Brain microvascular endothelial cell (primary cell): ENCODE measurements around the gene PLPPR1.

Experiments
- DNase-seq: peaks from one replicate; pipeline ENCODE4 v3.0.0-alpha.2; 2020
- H3K27ac ChIP-seq: fragments of 250-450 bp; sonication (Bioruptor Pico); 2 replicates; pipeline ENCODE4 v1.5.1; 2020; ENCODE audit warnings: mild to moderate bottlenecking, moderate library complexity
- H3K27me3 ChIP-seq: fragments of 250-450 bp; sonication (Bioruptor Pico); replicated peaks from 2 replicates; pipeline ENCODE4 v1.5.1; 2020; ENCODE audit warnings: mild to moderate bottlenecking
- H3K36me3 ChIP-seq: fragments of 250-450 bp; sonication (Bioruptor Pico); replicated peaks from 2 replicates; pipeline ENCODE4 v1.5.1; 2020; ENCODE audit warnings: mild to moderate bottlenecking
- H3K4me3 ChIP-seq: 2 replicates; pipeline ENCODE4 v1.5.1; 2011; ENCODE audit warnings: low read depth, mild to moderate bottlenecking, control low read depth, low read length, moderate library complexity
- CTCF ChIP-seq: IDR thresholded peaks from 2 replicates; pipeline ENCODE4 v1.5.1; 2011; ENCODE audit warnings: low read depth, mild to moderate bottlenecking, moderate library complexity, low read length, control low read depth, inconsistent platforms; ENCODE audit errors: missing control alignments
- in situ Hi-C: cut with HindIII; loops from 2 replicates; pipeline ENCODE4 v1.10.0; 2017; ENCODE audit warnings: low sequenced_read_pairs, low pct_ligation_motif_present

Gene PLPPR1

GRCh38 chr9:101005246-101005645, 23.3 kb upstream of the PLPPR1 start:
- TF ChIP-seq CTCF = no peak
- no peaks in the 10 kb centered on the region for H3K27me3 ChIP-seq
- no peak for DNase-seq
- no peaks in the 10 kb centered on the region for H3K36me3 ChIP-seq
- in situ Hi-C loops = no loop called here
- H3K4me3 ChIP-seq = no peak overlapping the region
- no peak overlapping the region for H3K27ac ChIP-seq

GRCh38 chr9:101014566-101014965, 14.0 kb upstream of the PLPPR1 start:
- Histone ChIP-seq H3K27ac (no peak overlapping the region), H3K27me3 (no peaks in the 10 kb centered on the region), H3K36me3 (no peaks in the 10 kb centered on the region), H3K4me3 (no peak overlapping the region)
- in situ Hi-C loops = no loop called here
- no peak for TF ChIP-seq CTCF
- DNase-seq = no peak

- no peak for TF ChIP-seq CTCF
- Histone ChIP-seq H3K36me3 (no peaks in the 10 kb centered on the region), H3K4me3 (no peak overlapping the region), H3K27ac (no peak overlapping the region), H3K27me3 (no peaks in the 10 kb centered on the region)
- in situ Hi-C loops = no loop called here
- DNase-seq = no peak
These were observed 10.1 kb upstream of the PLPPR1 start for GRCh38 chr9:101018467-101018866.

GRCh38 chr9:101022704-101023103, 5.8 kb upstream of the PLPPR1 start:
- H3K4me3 ChIP-seq = no peak overlapping the region

GRCh38 chr9:101025940-101026339, 2.6 kb upstream of the PLPPR1 start:
- Histone ChIP-seq H3K27ac (no peak overlapping the region), H3K4me3 (no peak overlapping the region), H3K27me3 (peaks cover 23% of the 10 kb centered on the region), H3K36me3 (no peaks in the 10 kb centered on the region)
- no peak for DNase-seq
- no peak for TF ChIP-seq CTCF
- in situ Hi-C loops = no loop called here

More at GRCh38 chr9:101022704-101023103, 5.8 kb upstream of the PLPPR1 start:
- peaks cover 2% of the 10 kb centered on the region for H3K27me3 ChIP-seq
- no peak for DNase-seq
- TF ChIP-seq CTCF = no peak
- H3K27ac ChIP-seq = no peak overlapping the region
- in situ Hi-C loops = no loop called here
- no peaks in the 10 kb centered on the region for H3K36me3 ChIP-seq

- Histone ChIP-seq H3K36me3 (no peaks in the 10 kb centered on the region), H3K27me3 (peaks cover 23% of the 10 kb centered on the region), H3K27ac (no peak overlapping the region), H3K4me3 (no peak overlapping the region)
- TF ChIP-seq CTCF = no peak
- no peak for DNase-seq
- in situ Hi-C loops = no loop called here
These were observed 1.7 kb upstream of the PLPPR1 start for GRCh38 chr9:101026824-101027223.
